Liver (tissue), 9 donors: Measurements from ENCODE around the gene EMSY. TPM values are rescaled to one million over a fixed set of nuclear protein-coding genes. Genes with fewer than 3 reads are reported as not detected.

Source experiments
- DNase-seq: peaks from one replicate; pipeline ENCODE4 v3.0.0-alpha.2; 2017; ENCODE audit warnings: low spot score
- H3K27ac ChIP-seq, 2 donors: one replicate each; pipeline ENCODE4 v1.7.0; 2013; ENCODE audit warnings: inconsistent platforms in 2 of 2, low read length in 2 of 2, control low read depth in 1 of 2, low read depth in 1 of 2, mild to moderate bottlenecking in 1 of 2
- H3K27me3 ChIP-seq, 4 donors: one replicate each; pipeline versions ENCODE4 v1.6.1 to v1.7.0; 2013; ENCODE audit warnings: low read length in 3 of 4, inconsistent platforms in 1 of 4, mild to moderate bottlenecking in 1 of 4, moderate library complexity in 1 of 4; ENCODE audit not compliant: control insufficient read depth in 4 of 4, insufficient read depth in 4 of 4
- H3K36me3 ChIP-seq, 4 donors: one replicate each; pipeline versions ENCODE4 v1.6.1 to v1.7.0; 2013; ENCODE audit warnings: low read length in 3 of 4, mild to moderate bottlenecking in 3 of 4, low read depth in 1 of 4, moderate library complexity in 1 of 4; ENCODE audit not compliant: control insufficient read depth in 4 of 4, insufficient read depth in 3 of 4
- H3K4me1 ChIP-seq, 4 donors: one replicate each; pipeline versions ENCODE4 v1.6.1 to v1.7.0; 2013; ENCODE audit warnings: low read length in 3 of 4, mild to moderate bottlenecking in 3 of 4, moderate library complexity in 1 of 4; ENCODE audit not compliant: control insufficient read depth in 4 of 4, insufficient read depth in 4 of 4
- H3K4me3 ChIP-seq, 3 donors: one replicate each; pipeline versions ENCODE4 v1.6.1 to v1.7.0; 2013; ENCODE audit warnings: low read length in 3 of 3, control low read depth in 1 of 3, low read depth in 1 of 3, mild to moderate bottlenecking in 1 of 3
- H3K9ac ChIP-seq, 2 donors: one replicate each; pipeline ENCODE4 v1.7.0; 2013; ENCODE audit warnings: low read length in 2 of 2, mild to moderate bottlenecking in 2 of 2, moderate library complexity in 2 of 2, control low read depth in 1 of 2, low read depth in 1 of 2
- H3K9me3 ChIP-seq, 4 donors: one replicate each; pipeline versions ENCODE4 v1.6.1 to v1.7.0; 2013; ENCODE audit warnings: low read length in 3 of 4; ENCODE audit not compliant: control insufficient read depth in 4 of 4
- EGR1 ChIP-seq, 2 donors: IDR thresholded peaks; 2 replicates each; pipeline ENCODE4 v1.6.1; 2016 to 2018; ENCODE audit warnings: antibody characterized with exemption in 2 of 2, low read depth in 2 of 2
- FOXA2 ChIP-seq: IDR thresholded peaks from 2 replicates; pipeline ENCODE4 v1.6.1; 2016; ENCODE audit warnings: antibody characterized with exemption
- GABPA ChIP-seq, 2 donors: IDR thresholded peaks in 1 of 2; conservative IDR thresholded peaks in 1 of 2; 2 replicates each; pipeline ENCODE4 v1.6.1; 2016; ENCODE audit warnings: antibody characterized with exemption in 2 of 2, mild to moderate bottlenecking in 1 of 2, moderate library complexity in 1 of 2
- HNF4G ChIP-seq: IDR thresholded peaks from 2 replicates; pipeline ENCODE4 v1.6.1; 2016; ENCODE audit warnings: antibody characterized with exemption
- JUND ChIP-seq, 2 donors: IDR thresholded peaks; 2 replicates each; pipeline ENCODE4 v1.6.1; 2016; ENCODE audit warnings: antibody characterized with exemption in 2 of 2
- NR2F2 ChIP-seq: IDR thresholded peaks from 2 replicates; pipeline ENCODE4 v1.6.1; 2016; ENCODE audit warnings: antibody characterized with exemption
- RAD21 ChIP-seq, 2 donors: IDR thresholded peaks; 2 replicates each; pipeline ENCODE4 v1.6.1; 2016; ENCODE audit warnings: antibody characterized with exemption in 2 of 2, mild to moderate bottlenecking in 2 of 2
- RXRA ChIP-seq, 2 donors: IDR thresholded peaks; 2 replicates each; pipeline ENCODE4 v1.6.1; 2017 to 2018; ENCODE audit warnings: antibody characterized with exemption in 2 of 2, mild to moderate bottlenecking in 1 of 2
- SP1 ChIP-seq: IDR thresholded peaks from 2 replicates; pipeline ENCODE4 v1.6.1; 2018; ENCODE audit warnings: antibody characterized with exemption, mild to moderate bottlenecking
- TAF1 ChIP-seq: conservative IDR thresholded peaks from 2 replicates; pipeline ENCODE4 v1.6.1; 2016; ENCODE audit warnings: antibody characterized with exemption, mild to moderate bottlenecking
- YY1 ChIP-seq: IDR thresholded peaks from 2 replicates; pipeline ENCODE4 v1.6.1; 2016; ENCODE audit warnings: antibody characterized with exemption, mild to moderate bottlenecking
- WGBS: extraction: QIAGEN DNeasy Blood & Tissue Kit; methylation state at CpG from one replicate; pipeline ENCODE4 v1.1.7; 2013; 5-methylcytosine and 5-hydroxymethylcytosine counted together
- polyA plus RNA-seq, 2 donors: library from polyadenylated mRNA; stranded (reverse) in 1 of 2; unstranded in 1 of 2; fragments of 200-250 nt in 1 of 2; fragments of >200 nt in 1 of 2; fragmentation: Nextera tagmentation in 1 of 2; extraction: Ambion mirVana in 1 of 2; gene quantifications; one replicate each; pipeline versions ENCODE4 v1.2.1 to v1.2.3, GENCODE V29; 2013 to 2015
- total RNA-seq, 2 donors: library from RNA; depleted of rRNA; stranded (reverse); fragments of >200 nt; gene quantifications; one replicate each; pipeline ENCODE4 v1.2.3, GENCODE V29; 2014
- TF ChIP-seq, protein P1 (sequence below): IDR thresholded peaks from 2 replicates; pipeline ENCODE4 v1.6.1; 2016; ENCODE audit warnings: antibody characterized with exemption, mild to moderate bottlenecking
- TF ChIP-seq, protein P2 (sequence below): IDR thresholded peaks from 2 replicates; pipeline ENCODE4 v1.6.1; 2016; ENCODE audit warnings: antibody characterized with exemption
- TF ChIP-seq, protein P3 (sequence below): IDR thresholded peaks from 2 replicates; pipeline ENCODE4 v1.6.1; 2016; ENCODE audit warnings: antibody characterized with exemption
- TF ChIP-seq, protein P4 (sequence below): fragments of 150-350 bp; IDR thresholded peaks from 2 replicates; pipeline ENCODE4 v1.5.1; 2017; ENCODE audit warnings: improper control_type of control experiment, low read depth, low read length; ENCODE audit not compliant: missing input control
- donor health status: healthy.
- donor health status: healthy.
- donor health status: healthy.
- donor health status: healthy.
- donor health status: healthy.

Gene EMSY
- total and polyA plus RNA-seq, 4 donors: 4.2 to 14.8 (median 8.9) TPM

DNA sequence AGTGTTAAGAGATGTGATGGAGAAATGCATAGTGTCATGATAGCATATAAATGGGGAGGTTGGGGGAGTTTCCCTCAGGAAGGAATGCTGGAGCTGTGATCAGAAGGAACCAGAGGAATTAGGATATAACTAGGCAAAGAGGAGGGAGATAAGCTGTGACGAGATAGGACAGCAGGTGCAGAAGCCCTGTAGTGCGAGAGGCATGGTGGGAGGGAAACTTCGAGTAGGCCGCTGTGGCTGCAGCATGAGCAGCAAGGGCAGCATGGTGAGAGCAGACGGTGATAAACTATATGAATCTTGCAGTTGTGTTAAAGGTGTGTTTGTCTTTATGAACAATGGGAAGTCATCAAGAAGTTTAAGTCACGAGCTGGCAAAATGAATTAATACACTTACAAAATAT, 109.9 kb downstream of the EMSY start:
- WGBS: 76% methylated on average over 6 of the region's 6 CpGs
- Histone ChIP-seq H3K27ac (no peak overlapping the region), H3K4me1 (no peaks in the 10 kb centered on the region), H3K9me3 (no peaks in the 10 kb centered on the region), H3K4me3 (no peak overlapping the region), H3K9ac (no peak overlapping the region), H3K36me3 (peaks cover 0 to 7% (median 0%) of the 10 kb centered on the region in 4 donors), H3K27me3 (no peaks in the 10 kb centered on the region)
- TF ChIP-seq HNF4G (no peak), YY1 (no peak), JUND (IDR thresholded peaks at IDR 0.05) (no peak), RXRA (IDR thresholded peaks at IDR 0.05) (no peak), FOXA2 (no peak), SP1 (no peak), TAF1 (no peak), EGR1 (IDR thresholded peaks at IDR 0.05; ENCODE audit: low read depth in 2 of 2) (no peak), NR2F2 (no peak), GABPA (IDR thresholded peaks at IDR 0.05 in 1 of 2, conservative IDR thresholded peaks at IDR 0.05 in 1 of 2) (no peak), RAD21 (IDR thresholded peaks at IDR 0.05) (no peak)
- TF ChIP-seq, protein P1, sequence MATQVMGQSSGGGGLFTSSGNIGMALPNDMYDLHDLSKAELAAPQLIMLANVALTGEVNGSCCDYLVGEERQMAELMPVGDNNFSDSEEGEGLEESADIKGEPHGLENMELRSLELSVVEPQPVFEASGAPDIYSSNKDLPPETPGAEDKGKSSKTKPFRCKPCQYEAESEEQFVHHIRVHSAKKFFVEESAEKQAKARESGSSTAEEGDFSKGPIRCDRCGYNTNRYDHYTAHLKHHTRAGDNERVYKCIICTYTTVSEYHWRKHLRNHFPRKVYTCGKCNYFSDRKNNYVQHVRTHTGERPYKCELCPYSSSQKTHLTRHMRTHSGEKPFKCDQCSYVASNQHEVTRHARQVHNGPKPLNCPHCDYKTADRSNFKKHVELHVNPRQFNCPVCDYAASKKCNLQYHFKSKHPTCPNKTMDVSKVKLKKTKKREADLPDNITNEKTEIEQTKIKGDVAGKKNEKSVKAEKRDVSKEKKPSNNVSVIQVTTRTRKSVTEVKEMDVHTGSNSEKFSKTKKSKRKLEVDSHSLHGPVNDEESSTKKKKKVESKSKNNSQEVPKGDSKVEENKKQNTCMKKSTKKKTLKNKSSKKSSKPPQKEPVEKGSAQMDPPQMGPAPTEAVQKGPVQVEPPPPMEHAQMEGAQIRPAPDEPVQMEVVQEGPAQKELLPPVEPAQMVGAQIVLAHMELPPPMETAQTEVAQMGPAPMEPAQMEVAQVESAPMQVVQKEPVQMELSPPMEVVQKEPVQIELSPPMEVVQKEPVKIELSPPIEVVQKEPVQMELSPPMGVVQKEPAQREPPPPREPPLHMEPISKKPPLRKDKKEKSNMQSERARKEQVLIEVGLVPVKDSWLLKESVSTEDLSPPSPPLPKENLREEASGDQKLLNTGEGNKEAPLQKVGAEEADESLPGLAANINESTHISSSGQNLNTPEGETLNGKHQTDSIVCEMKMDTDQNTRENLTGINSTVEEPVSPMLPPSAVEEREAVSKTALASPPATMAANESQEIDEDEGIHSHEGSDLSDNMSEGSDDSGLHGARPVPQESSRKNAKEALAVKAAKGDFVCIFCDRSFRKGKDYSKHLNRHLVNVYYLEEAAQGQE: no peak
- TF ChIP-seq, protein P2, sequence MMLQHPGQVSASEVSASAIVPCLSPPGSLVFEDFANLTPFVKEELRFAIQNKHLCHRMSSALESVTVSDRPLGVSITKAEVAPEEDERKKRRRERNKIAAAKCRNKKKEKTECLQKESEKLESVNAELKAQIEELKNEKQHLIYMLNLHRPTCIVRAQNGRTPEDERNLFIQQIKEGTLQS: no peak
- TF ChIP-seq, protein P3, sequence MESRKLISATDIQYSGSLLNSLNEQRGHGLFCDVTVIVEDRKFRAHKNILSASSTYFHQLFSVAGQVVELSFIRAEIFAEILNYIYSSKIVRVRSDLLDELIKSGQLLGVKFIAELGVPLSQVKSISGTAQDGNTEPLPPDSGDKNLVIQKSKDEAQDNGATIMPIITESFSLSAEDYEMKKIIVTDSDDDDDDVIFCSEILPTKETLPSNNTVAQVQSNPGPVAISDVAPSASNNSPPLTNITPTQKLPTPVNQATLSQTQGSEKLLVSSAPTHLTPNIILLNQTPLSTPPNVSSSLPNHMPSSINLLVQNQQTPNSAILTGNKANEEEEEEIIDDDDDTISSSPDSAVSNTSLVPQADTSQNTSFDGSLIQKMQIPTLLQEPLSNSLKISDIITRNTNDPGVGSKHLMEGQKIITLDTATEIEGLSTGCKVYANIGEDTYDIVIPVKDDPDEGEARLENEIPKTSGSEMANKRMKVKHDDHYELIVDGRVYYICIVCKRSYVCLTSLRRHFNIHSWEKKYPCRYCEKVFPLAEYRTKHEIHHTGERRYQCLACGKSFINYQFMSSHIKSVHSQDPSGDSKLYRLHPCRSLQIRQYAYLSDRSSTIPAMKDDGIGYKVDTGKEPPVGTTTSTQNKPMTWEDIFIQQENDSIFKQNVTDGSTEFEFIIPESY: no peak
- TF ChIP-seq, protein P4, sequence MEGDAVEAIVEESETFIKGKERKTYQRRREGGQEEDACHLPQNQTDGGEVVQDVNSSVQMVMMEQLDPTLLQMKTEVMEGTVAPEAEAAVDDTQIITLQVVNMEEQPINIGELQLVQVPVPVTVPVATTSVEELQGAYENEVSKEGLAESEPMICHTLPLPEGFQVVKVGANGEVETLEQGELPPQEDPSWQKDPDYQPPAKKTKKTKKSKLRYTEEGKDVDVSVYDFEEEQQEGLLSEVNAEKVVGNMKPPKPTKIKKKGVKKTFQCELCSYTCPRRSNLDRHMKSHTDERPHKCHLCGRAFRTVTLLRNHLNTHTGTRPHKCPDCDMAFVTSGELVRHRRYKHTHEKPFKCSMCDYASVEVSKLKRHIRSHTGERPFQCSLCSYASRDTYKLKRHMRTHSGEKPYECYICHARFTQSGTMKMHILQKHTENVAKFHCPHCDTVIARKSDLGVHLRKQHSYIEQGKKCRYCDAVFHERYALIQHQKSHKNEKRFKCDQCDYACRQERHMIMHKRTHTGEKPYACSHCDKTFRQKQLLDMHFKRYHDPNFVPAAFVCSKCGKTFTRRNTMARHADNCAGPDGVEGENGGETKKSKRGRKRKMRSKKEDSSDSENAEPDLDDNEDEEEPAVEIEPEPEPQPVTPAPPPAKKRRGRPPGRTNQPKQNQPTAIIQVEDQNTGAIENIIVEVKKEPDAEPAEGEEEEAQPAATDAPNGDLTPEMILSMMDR: no peak
- no peak for DNase-seq

DNA sequence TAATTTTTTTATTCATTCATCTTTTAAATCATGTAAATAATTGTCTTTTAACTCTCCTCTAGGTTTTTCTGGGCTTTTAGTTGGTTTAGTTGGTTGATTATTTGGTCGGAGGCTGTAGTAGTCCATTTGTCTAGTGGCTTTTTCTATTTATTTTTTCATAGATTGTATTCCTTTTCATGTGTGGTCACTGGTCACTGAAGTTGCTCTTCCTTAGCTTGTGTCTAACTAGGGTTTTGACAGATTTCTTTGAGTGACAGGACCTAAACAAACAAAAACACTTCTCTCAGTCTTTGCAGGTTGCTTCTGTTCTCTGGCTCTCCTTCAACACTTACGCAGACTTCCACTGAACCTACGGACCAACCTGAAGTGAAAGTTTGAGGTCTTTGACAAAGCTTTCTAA, 112.6 kb downstream of the EMSY start:
- H3K9me3 ChIP-seq: no peaks in the 10 kb centered on the region
- TF ChIP-seq RXRA (IDR thresholded peaks at IDR 0.05) (no peak), GABPA (IDR thresholded peaks at IDR 0.05 in 1 of 2, conservative IDR thresholded peaks at IDR 0.05 in 1 of 2) (no peak), FOXA2 (no peak), SP1 (no peak)
- TF ChIP-seq, protein P4: no peak
- H3K27me3 ChIP-seq: no peaks in the 10 kb centered on the region
- no peak for DNase-seq
- H3K4me1 ChIP-seq: no peaks in the 10 kb centered on the region
- no peak overlapping the region for H3K27ac ChIP-seq
- no peaks in the 10 kb centered on the region for H3K36me3 ChIP-seq
- 91% methylated on average over 3 of the region's 3 CpGs for WGBS
- H3K4me3 ChIP-seq: no peak overlapping the region
- H3K9ac ChIP-seq: no peak overlapping the region
